Measurements from ENCODE around the gene MBD1. TPM values are rescaled to one million over a fixed set of nuclear protein-coding genes. Genes with fewer than 3 reads are reported as not detected.
A peak's percentile ranks its signal among the peaks of the same experiment; 100 is the strongest.

The MBD1 gene
- total RNA-seq, 1 donor from 2014 or later = 65.1 TPM

- peaks cover 21% of the 10 kb centered on the region for H3K36me3 Mint-ChIP-seq (ENCODE audit: low read depth, unreplicated experiment)
- TF ChIP-seq, protein P1, sequence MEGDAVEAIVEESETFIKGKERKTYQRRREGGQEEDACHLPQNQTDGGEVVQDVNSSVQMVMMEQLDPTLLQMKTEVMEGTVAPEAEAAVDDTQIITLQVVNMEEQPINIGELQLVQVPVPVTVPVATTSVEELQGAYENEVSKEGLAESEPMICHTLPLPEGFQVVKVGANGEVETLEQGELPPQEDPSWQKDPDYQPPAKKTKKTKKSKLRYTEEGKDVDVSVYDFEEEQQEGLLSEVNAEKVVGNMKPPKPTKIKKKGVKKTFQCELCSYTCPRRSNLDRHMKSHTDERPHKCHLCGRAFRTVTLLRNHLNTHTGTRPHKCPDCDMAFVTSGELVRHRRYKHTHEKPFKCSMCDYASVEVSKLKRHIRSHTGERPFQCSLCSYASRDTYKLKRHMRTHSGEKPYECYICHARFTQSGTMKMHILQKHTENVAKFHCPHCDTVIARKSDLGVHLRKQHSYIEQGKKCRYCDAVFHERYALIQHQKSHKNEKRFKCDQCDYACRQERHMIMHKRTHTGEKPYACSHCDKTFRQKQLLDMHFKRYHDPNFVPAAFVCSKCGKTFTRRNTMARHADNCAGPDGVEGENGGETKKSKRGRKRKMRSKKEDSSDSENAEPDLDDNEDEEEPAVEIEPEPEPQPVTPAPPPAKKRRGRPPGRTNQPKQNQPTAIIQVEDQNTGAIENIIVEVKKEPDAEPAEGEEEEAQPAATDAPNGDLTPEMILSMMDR (IDR thresholded peaks at IDR 0.05; ENCODE audit: unreplicated experiment) = peak; percentile 84
- no peak overlapping the region for H3K27ac Mint-ChIP-seq (ENCODE audit: unreplicated experiment)
- peaks cover 11% of the 10 kb centered on the region for H3K4me1 Mint-ChIP-seq (ENCODE audit: unreplicated experiment)
- H3K4me3 Mint-ChIP-seq (ENCODE audit: unreplicated experiment) = peak overlapping the region; percentile 84
- peaks cover 10% of the 10 kb centered on the region for H3K27me3 Mint-ChIP-seq (ENCODE audit: unreplicated experiment)
- no peaks in the 10 kb centered on the region for H3K9me3 Mint-ChIP-seq (ENCODE audit: unreplicated experiment)
- DNase-seq (ENCODE audit: low spot score) = peak; percentile 94
Observed at GRCh38 chr18:50268022-50268747, 13.1 kb downstream of the MBD1 start.

DNA sequence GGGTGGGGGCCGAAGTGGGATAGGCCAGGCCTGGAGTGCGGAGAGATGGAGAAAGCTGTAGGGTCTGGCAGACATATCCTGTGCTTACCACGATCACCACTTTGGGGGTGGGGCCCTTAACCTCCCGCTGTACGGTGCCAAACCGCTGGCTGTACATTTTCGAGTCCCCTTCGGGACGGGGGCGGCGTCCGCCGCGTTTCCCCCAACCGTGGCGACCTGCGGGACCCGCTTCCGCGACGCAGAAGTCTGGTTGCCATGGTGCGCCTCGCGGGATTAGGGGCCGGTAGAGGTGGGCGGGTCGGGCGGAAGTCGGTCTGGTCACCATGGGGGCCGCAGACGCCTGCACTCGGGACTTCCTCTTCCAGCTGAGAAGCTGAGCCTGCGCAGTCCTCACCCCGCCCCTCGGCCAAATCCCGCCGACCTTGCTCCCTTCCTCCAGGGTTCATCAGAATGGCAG is 15.0 kb downstream of the MBD1 start, which contains the start of gene CFAP53:
CFAP53 (minus strand) TSS at position 248 of the 457 bp plus-strand sequence; CDS start at position 157, 91 bp downstream.
- DNase-seq (ENCODE audit: low spot score) = peak; percentile 91
- Mint-ChIP-seq H3K27me3 (ENCODE audit: unreplicated experiment) (peaks cover 6% of the 10 kb centered on the region), H3K4me3 (ENCODE audit: unreplicated experiment) (peak within 1 kb of the TSS; percentile 89), H3K4me1 (ENCODE audit: unreplicated experiment) (peaks cover 11% of the 10 kb centered on the region), H3K9me3 (ENCODE audit: unreplicated experiment) (no peaks in the 10 kb centered on the region), H3K36me3 (ENCODE audit: low read depth, unreplicated experiment) (peaks cover 11% of the 10 kb centered on the region), H3K27ac (ENCODE audit: unreplicated experiment) (peak within 1 kb of the TSS; percentile 93)
- TF ChIP-seq, protein P1 (IDR thresholded peaks at IDR 0.05; ENCODE audit: unreplicated experiment) = no peak

GRCh38 chr18:50262977-50263376 is 18.3 kb downstream of the MBD1 start:
- no peak overlapping the region for H3K27ac Mint-ChIP-seq (ENCODE audit: unreplicated experiment)
- peaks cover 6% of the 10 kb centered on the region for H3K27me3 Mint-ChIP-seq (ENCODE audit: unreplicated experiment)
- H3K36me3 Mint-ChIP-seq (ENCODE audit: low read depth, unreplicated experiment) = no peaks in the 10 kb centered on the region
- peaks cover 11% of the 10 kb centered on the region for H3K4me1 Mint-ChIP-seq (ENCODE audit: unreplicated experiment)
- TF ChIP-seq, protein P1 (IDR thresholded peaks at IDR 0.05; ENCODE audit: unreplicated experiment) = no peak
- no peak for DNase-seq (ENCODE audit: low spot score)
- no peaks in the 10 kb centered on the region for H3K9me3 Mint-ChIP-seq (ENCODE audit: unreplicated experiment)
- H3K4me3 Mint-ChIP-seq (ENCODE audit: unreplicated experiment) = no peak overlapping the region

DNA sequence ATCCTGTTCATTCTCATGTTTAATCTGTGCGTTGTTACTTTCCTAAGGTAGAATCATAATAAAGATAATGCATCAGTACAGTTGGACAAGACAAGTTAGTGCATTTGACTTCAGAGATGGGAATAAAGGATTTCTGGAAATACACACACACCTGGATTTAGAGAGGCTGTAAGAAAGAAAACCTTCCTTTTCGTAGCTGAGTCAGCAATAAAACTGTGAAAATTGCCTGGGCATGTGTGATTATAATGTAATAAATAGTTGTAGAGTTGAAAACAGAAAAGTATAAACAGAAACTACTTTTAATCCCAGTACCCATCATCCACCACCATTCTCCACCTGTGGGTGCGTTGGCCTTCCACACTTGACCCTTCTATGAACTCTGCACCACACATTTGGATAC is 30.4 kb downstream of the MBD1 start:
- Mint-ChIP-seq H3K27me3 (ENCODE audit: unreplicated experiment) (peaks cover 1% of the 10 kb centered on the region), H3K4me3 (ENCODE audit: unreplicated experiment) (no peak overlapping the region), H3K9me3 (ENCODE audit: unreplicated experiment) (no peaks in the 10 kb centered on the region), H3K27ac (ENCODE audit: unreplicated experiment) (no peak overlapping the region), H3K36me3 (ENCODE audit: low read depth, unreplicated experiment) (no peaks in the 10 kb centered on the region), H3K4me1 (ENCODE audit: unreplicated experiment) (peaks cover 7% of the 10 kb centered on the region)
- TF ChIP-seq, protein P1 (IDR thresholded peaks at IDR 0.05; ENCODE audit: unreplicated experiment) = no peak
- no peak for DNase-seq (ENCODE audit: low spot score)

GRCh38 chr18:50249576-50249975 is 31.7 kb downstream of the MBD1 start:
- no peak overlapping the region for H3K27ac Mint-ChIP-seq (ENCODE audit: unreplicated experiment)
- H3K27me3 Mint-ChIP-seq (ENCODE audit: unreplicated experiment) = peaks cover 1% of the 10 kb centered on the region
- DNase-seq (ENCODE audit: low spot score) = no peak
- H3K4me1 Mint-ChIP-seq (ENCODE audit: unreplicated experiment) = peaks cover 7% of the 10 kb centered on the region
- H3K36me3 Mint-ChIP-seq (ENCODE audit: low read depth, unreplicated experiment) = no peaks in the 10 kb centered on the region
- TF ChIP-seq, protein P1 (IDR thresholded peaks at IDR 0.05; ENCODE audit: unreplicated experiment) = no peak
- no peaks in the 10 kb centered on the region for H3K9me3 Mint-ChIP-seq (ENCODE audit: unreplicated experiment)
- no peak overlapping the region for H3K4me3 Mint-ChIP-seq (ENCODE audit: unreplicated experiment)
